ENCODE results near the gene ATAD3C.
A peak's percentile ranks its signal among the peaks of the same experiment; 100 is the strongest.
"Not testable (repeated sequence)": the region's sequence is repeated elsewhere in the genome, so short reads cannot be mapped to it uniquely, and the experiment has no call there.

ATAD3C gene

DNA sequence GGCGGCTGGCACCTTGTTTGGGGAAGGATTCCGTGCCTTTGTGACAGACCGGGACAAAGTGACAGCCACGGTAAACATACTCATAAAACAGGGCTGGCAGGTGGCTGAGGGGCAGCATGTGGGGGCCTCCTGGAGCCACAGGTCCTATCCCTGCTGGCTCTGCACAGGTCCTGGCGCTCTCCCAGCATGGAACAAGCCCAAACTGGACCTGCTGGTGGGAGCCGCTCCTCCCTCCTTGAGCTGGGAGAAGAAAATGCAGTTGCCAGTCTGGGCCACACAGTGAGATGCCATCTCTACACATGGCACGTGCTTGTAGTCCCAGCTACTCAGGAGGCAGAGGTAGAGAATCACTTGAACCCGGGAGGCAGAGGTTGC is 2.9 kb downstream of the ATAD3C start:
- DNase-seq, result not testable (repeated sequence)

DNA sequence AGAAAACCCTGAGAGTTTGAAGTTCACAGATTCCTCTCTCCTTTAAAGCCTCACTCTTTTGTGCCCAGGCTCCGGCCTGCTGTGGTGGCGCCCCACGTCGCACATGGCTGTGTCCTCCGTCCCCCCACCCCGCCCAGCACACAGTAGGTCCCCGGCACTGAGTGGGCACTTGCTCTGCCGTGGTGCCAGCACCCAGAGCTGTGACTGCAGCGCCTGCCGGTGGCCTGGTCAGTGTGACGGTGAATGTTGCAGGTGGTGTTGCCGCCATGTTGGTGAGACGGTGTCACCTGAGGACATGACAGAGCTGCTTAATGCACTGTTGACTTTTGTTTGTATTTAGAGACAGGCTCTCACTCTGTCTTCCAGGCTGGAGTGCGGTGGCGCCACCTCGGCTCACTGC is 3.4 kb downstream of the ATAD3C start:
- no peak for DNase-seq

DNA sequence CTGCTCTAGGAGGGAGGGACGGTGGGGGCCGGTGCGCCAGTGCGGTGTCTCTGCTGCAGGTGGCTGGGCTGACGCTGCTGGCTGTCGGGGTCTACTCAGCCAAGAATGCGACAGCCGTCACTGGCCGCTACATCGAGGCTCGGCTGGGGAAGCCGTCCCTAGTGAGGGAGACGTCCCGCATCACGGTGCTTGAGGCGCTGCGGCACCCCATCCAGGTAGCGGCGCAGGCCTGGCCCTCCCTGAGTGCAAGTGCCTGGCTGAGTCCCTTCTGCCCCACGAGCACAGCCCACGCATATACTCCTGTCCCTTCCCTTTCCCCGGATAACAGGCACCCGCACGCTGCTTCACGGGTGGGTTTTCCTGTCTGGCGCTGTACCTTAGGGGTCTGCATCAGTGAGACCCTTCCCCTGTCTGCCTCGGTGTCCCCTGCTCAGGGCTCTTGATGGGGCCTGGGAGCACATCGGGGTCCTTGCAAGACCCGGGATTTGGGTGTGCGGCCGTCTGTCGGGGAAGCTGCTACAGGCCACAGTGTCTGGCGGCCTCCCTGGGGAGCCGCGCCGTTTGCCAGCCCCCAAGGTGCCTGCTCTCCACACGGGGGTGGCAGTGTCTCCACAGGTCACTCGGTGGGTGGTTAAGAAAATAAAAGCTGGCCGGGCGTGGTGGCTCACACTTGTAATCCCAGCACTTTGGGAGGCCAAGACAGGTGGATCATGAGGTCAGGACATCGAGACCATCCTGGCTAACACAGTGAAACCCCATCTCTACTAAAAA is 5.0 kb downstream of the ATAD3C start:
- DNase-seq, result not testable (repeated sequence)

DNA sequence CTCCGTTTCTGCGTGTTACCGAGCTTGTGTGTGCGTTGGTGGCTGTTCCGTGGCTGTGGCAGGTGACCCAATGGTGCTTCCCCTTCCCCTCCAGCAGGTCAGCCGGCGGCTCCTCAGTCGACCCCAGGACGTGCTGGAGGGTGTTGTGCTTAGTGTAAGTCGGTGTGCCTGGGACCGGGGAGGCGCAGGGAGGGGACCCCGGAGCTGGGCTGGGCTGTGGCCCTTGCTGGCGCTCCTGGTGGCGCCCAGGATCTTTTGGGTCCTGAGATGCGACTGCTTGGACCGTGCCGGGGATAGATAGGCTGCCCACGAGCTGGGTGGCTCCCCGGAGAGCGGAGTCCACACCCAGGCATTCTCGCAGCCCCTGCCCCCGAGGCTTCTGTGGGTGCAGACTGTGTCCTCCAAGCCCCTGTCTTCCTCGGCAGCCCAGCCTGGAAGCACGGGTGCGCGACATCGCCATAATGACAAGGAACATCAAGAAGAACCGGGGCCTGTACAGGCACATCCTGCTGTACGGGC is 5.9 kb downstream of the ATAD3C start:
- no peak for DNase-seq

DNA sequence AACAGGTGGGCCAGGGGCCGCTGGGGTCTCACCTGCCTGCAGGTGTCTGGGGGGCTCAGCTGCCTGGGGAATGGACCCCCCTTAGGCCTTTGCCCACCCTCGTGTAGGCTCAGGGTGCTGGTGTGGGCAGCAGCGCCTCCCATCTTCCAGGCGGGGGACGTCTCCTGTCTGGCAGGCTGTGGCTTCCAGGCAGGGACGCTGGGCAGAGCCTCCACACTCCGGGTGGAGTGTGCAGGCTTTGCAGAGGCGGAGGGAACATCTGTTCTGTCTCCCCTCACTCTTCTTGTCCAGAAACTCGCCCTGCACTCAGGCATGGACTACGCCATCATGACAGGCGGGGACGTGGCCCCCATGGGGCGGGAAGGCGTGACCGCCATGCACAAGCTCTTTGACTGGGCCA is 6.4 kb downstream of the ATAD3C start:
- not testable (repeated sequence) for DNase-seq

DNA sequence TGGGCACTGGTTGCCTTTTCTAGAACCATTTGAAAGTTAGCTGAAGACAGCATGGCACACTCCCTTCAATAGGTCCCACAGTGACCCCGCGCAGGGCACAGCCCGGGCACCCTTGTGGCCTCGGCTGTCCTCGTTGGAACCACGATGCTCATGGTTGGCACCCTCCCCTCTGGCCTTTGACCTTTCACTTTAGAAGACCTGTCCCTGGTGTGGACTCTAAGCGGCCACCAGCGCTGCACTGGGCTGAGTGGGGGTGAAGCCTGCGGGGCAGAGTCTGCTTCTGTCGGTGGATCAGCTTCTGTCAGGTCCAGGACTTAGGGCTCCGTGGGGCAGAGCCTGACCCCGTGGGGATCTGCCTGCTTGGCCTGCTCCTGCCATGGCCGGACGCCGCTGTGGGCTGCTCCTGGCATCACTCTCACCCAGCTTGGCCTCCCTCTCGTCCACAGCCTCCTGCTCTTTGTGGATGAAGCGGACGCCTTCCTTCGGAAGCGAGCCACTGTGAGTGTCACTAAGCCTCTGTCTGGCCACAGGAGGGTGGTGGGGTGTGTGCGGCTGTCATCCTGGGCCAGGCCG is 7.3 kb downstream of the ATAD3C start:
- not testable (repeated sequence) for DNase-seq

DNA sequence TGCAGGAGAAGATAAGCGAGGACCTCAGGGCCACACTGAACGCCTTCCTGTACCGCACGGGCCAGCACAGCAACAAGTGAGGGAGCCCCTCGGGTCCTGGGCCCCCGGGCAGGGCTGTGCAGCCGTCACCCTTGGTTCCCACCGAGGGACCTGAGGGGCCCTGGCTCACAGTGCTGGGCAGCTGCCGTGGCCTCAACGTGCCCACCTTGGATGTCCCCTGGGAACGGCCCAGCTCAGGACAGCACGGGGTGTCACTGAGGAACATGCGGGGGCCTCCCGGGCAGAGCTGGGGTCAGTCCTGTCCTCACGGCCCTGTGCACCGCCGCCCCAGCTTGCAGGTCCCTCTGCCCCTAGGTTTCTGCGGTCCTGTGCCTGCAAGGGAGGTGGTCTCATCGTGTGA is 9.7 kb downstream of the ATAD3C start:
- not testable (repeated sequence) for DNase-seq

DNA sequence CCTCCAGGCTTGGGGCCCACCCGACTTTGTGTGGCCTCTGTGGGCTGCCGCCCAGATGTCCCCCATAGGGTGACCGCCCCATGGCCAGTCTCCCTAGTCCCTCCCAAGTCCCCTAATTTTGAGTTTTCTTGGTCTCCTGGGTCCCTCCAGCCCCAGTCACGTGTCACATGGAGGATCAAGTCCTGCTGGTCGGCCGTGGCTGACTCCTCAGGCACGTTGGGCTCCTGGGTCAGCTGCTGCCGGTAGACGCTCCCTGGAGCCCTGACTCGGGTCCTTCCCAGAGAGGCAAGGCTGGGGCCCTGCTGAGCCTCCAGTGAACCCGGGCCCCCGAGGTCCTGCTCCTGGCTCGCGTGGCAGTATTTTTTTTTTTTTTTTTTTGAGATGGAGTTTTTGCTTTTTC is 10.2 kb downstream of the ATAD3C start:
- not testable (repeated sequence) for DNase-seq

DNA sequence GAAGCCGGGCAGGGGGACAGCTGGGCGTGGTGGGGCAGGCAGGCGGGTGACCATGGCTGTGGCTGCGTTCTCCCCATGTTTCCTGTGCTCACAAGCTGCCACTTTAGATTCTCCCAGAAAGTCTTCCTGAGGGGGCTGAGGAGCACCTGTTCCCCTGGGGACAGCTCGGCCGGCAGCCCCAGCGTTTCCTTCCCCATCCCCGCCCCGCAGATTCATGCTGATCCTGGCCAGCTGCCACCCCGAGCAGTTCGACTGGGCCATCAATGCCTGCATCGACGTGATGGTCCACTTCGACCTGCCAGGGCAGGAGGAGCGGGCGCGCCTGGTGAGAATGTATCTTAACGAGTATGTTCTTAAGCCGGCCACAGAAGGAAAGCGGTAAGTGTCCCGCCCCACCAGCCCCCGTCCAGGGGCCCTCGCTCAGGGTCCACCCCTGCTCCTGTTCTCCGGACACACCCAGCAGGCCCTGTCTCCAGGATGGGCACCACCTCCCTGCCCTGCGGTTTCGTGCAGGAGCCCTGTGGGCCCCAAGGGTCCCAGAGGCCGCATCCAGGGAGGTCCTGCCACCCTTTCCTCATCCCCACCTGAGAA is 11.1 kb downstream of the ATAD3C start:
- no peak for DNase-seq

DNA sequence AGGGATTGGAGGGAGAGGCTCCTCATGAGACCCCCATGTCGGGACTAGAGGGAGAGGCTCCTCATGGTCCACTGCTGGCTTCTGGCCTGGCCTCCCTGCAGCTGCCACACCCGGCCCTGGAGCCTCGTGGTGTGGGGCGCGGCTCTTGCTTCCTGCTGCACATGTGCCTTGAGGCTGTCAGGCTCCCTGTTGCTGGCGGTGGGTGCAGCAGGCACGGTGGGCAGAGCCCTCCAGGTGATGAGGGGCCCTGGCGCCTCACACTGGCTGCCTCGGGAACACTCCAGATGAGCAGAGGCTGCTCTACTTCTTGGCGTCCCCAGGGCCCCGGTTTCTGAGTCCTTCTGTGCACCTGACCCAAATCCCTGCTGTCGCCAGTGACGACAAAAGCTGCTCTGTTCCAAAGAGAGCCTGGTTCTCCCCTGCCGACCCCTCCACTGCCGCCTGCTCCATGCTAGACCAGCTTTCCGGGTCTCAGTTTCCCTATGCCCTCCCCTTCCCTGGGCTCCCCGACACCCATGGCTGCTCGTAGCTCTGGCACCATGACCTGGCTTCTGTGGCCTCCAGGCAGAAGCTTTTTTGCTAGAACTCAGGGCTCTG is 12.3 kb downstream of the ATAD3C start:
- DNase-seq, result no peak

DNA sequence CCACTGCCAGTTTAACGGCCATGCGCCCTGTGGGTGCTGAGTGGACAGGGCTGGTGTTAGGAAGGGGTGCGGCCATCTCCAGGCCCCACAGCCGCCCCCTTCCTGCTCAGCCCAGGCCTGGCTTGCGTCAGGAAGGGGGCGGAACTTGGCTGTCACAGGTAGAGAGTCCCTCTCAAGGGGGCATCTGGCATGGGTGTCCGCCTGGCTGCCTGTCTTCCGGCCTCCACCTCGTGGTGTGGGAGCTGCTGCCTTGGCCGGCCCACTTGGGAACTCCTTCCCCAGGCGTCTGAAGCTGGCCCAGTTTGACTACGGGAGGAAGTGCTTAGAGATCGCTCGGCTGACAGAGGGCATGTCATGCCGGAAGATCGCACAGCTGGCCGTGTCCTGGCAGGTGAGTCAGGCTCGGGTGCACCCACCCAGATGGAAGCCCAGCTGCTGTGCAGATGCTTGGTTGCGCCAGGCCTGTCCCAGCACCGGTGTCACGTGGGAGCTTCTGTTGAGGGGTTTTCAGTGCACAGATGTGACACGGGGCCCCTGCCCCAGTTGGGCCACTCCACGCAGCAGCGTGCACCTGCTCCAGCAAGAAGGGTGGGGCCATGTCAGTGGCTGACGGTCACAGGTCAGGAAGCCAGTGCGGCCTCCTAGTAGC is 13.0 kb downstream of the ATAD3C start:
- DNase-seq, result no peak

DNA sequence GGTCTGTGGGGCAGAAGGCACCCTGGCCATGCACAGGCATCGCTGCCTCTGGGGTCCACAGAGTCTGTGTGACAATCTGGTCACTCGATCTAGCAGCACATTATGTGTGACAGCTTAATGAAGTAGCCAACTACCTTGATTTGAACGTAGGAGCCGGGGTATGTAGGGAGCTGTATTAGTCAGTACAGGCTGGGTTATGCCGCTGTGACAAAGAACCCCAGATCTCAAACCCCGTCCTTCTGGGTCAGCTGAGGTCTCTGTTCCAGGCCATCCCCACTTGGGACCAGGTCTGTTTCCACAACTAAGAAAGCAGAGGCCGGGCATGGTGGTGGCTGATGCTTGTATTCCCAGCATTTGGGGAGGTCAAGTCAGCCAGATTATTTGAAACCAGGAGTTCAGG is 13.8 kb downstream of the ATAD3C start:
- DNase-seq, result no peak

DNA sequence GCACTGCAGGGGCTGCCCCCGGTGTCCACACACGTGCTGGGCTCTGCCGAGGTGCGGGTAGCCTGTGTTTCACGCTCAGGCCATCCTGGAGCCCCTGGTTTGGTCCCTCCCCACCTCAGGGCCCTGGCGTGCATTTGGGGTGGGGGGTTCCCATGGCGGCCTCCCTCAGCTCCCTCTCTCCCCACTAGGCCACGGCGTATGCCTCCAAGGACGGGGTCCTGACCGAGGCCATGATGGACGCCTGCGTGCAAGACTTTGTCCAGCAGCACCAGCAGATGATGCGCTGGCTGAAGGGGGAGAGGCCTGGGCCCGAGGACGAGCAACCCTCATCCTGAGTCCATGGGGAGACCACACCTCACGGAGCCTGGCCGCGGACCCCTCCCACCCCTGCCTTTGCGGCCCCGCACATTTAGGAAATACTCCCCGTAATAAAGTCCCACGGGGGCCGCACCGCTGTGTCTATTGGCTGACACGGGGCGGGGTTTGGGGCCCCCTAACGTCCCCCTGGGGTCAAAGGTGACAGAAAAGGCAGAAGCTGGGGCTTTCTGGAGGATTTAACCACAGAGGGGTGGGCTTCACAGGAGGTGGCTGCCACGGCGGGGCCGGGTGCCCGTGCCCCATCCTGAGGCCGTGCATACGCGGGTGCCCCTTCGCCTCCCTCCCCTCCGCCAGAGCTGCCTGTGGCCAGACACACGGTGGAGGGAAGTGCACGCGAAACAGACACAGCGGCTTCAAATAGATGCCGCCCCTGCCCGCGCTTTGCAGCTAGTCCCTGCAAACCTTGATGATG is 18.9 kb downstream of the ATAD3C start:
- not testable (repeated sequence) for DNase-seq

DNA sequence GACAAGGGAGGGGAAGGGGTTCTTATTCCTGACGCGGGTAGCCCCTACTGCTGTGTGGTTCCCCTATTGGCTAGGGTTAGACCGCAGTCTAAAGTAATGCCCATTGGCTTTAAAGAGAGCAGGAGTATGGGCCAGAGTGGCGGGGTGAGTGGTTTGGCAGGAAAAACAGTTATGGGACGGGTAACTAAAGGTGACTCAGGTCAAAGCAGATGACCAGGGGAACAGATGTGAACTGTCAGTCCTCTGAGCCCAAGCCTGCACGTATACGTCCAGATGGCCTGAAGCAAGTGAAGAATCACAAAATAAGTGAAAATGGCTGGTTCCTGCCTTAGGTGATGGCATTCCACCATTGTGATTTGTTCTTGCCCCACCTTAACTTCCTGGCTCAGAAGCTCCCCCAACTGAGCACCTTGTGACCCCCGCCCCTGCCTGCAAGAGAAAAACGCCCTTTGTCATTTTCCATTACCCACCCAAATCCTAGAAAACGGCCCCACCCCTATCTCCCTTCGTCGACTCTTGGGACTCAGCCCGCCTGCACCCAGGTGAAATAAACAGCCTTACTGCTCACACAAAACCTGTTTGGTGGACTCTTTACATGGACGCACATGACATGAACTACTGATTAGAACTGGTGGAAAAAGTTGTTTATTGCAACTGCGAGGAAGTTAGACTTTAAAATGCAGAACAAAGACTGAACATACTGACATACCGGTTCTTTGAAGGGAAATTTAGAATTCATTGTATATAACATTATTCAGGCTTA is 21.3 kb downstream of the ATAD3C start:
- no peak for DNase-seq

DNA sequence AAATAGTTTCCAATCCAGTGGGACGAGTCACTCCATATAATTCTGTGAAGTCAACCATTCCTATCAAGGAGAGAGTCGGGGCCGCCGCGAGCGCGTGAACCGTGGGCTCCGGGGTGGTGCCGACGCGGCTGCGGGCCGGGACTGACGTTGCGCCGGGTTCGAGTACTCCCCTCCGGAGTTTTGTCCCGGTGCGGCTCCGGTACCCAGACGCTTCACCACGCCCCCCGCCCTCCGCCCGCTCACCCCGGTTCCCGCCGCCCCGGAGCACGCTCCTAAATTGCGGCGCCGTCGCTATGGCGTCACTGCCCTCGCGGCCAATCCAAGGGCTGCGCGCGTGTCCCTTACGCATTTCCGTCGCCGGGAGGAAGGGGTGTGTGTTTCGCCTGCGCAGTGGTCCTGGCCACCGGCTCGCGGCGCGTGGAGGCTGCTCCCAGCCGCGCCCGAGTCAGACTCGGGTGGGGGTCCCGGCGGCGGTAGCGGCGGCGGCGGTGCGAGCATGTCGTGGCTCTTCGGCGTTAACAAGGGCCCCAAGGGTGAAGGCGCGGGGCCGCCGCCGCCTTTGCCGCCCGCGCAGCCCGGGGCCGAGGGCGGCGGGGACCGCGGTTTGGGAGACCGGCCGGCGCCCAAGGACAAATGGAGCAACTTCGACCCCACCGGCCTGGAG is 22.0 kb downstream of the ATAD3C start, which contains the start of gene ATAD3B:
TSS of gene ATAD3B (plus strand) at position 377 of the 664 bp plus-strand sequence. CDS start at position 497, 120 bp downstream.
- peak; percentile 93 to 94 for DNase-seq

DNA sequence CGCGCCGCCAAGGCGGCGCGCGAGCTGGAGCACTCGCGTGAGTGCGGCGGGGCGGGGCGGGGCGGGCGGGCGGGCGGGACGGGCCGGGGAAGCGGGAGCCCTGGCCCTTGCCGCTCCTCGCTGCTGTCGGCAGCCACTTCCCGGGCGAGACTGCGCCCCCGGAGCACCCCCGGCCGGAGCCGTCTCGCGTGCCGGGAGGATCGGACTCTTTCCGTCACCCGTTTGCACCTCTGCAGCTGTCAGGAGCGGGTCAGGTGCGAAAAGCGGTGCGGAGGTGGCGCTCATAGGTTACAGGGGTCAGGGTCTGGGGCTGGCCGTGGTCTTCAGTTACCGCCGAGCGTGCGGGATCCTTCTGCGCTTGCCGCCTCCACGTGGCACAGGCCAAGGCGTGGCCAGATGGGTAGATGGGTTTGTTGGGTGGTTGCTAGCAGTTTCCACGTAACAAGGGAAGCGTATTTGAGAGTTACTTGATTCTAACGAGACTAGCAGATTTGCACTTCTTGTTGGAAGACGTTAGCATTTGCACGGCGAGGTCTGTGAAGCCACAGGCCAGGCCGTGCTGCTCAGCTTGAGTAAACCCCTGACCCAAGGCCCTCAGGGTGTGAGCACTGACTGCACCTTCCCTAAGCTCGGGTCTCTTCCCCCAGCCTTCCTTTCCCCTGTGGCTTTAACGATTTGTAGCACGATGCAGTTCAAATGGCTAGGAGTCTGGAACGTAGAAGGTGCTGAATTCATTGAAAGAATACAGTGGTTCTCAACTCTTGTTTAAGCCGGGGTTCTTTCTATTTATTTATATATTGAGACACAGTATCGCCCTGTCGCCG is 22.8 kb downstream of the ATAD3C start:
- not testable (repeated sequence) for DNase-seq

DNA sequence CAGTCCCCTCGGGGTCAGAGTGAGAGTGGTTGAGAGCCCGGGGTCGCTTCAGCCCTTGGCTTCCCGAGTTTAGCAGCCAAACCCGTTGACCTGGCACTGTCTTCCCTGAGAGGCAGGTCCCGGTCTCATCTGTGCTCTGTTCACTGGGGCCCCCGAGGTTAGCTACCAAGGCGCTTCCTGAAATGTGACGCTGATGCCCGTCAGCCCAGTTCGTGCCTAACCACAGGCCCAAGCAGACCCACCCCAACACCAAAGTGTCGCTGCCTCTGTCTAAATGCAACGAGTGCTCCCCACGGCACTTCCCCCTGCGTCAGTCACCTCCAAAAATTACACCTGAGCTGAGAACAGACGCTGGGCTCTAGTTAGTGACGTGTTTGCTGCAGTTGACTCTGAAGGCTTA is 26.5 kb downstream of the ATAD3C start:
- not testable (repeated sequence) for DNase-seq

DNA sequence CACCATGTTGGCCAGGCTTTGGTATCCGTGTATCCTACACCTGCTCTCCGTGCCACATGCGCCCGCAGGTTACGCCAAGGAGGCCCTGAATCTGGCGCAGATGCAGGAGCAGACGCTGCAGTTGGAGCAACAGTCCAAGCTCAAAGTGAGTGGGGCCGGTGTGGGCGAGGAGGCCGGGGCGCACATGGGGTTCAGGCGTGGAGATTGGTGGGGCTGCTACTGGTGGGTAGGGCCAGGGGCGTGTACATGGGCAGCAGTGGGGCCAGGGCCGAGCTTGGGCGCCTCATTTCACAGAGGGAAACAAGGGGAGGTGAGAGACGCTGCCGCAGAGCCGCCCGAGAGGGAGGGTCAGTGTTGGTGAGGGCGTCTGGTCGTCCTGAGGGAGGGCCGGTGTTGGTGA is 27.7 kb downstream of the ATAD3C start:
- no peak for DNase-seq

DNA sequence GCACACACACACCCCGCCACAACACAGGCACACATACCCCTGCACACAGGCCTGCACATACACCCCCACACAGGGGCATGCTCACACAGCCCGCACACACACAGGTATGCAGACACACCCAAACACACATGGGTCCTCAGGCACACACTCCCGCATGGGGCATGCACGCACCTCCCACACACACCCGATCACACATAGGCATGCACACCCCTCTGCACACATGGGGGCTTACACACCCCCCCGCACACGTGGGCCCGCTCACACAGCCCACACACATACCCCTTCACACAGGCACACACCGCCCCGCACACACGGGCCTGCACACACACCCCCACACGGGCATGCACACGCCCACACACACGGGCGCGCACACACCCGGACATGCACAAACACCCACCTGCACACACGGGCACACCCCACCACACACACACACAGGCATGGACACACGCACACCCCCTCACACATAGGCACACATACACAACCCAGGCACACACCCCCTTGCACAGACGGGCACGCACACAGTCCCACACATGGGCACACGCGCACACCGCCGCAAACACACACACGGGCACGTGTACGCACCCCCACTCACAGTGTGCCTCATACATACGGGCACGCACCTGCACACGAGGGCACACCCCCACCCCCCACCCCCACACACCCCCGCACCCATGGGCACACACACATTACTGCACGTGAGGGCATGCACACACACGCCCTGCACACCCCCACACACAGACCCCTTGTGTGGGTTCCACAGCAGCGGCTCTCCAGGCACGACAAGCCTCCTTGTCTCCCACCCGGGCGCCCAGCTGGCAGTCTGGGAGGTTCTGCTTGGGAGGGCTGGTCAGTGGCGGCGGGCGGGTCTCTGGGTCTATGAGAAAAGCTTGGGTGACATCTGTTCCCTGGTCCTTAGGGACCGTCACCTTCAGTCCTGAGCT is 30.3 kb downstream of the ATAD3C start:
- no peak for DNase-seq

Measured in stimulated activated CD4-positive, alpha-beta T cell treated with anti-CD3 and anti-CD28 coated beads, Interleukin-2, amount 100 ng/mL, for 48 hours (primary cell).